Erythroblast (primary cell): Measurements from ENCODE around the gene SEC31B.

Source experiments
- GATA1 ChIP-seq: IDR thresholded peaks from 2 replicates; pipeline ENCODE4 v1.6.1; 2011; ENCODE audit warnings: low read depth, mild to moderate bottlenecking, control low read depth, low read length, moderate library complexity
- POLR2A ChIP-seq: IDR thresholded peaks from 2 replicates; pipeline ENCODE4 v1.6.1; 2011; ENCODE audit warnings: mild to moderate bottlenecking, low read length

GRCh38 chr10:100446130-100446761 lies 73.4 kb downstream of the SEC31B start:
- TF ChIP-seq POLR2A (no peak), GATA1 (no peak)
